Bronchial epithelial cell (primary cell): ENCODE results near the gene DUSP1. TPM values are rescaled to one million over a fixed set of nuclear protein-coding genes. Genes with fewer than 3 reads are reported as not detected.

ENCODE experiments used
- DNase-seq: peaks from one replicate; pipeline ENCODE4 v3.0.0-alpha.2; 2010; ENCODE audit warnings: low read depth
- FAIRE-seq: peaks from 2 replicates; lab custom pipeline; 2011; peaks lifted over from hg19 to GRCh38; lab: Jason Lieb, UNC
- H3K27me3 ChIP-seq: 2 replicates; pipeline ENCODE4 v1.5.1; 2011; ENCODE audit warnings: low read length; ENCODE audit not compliant: control insufficient read depth, insufficient read depth
- H3K36me3 ChIP-seq: 2 replicates; pipeline ENCODE4 v1.5.1; 2011; ENCODE audit warnings: low read length; ENCODE audit not compliant: control insufficient read depth, insufficient read depth
- H3K4me3 ChIP-seq: 2 replicates; pipeline ENCODE4 v1.5.1; 2011; ENCODE audit warnings: mild to moderate bottlenecking, low read depth, low read length, control low read depth
- CTCF ChIP-seq: IDR thresholded peaks from 2 replicates; pipeline ENCODE4 v1.5.1; 2011; ENCODE audit warnings: mild to moderate bottlenecking, moderate library complexity, low read length, control low read depth, inconsistent platforms; ENCODE audit not compliant: insufficient read depth, severe bottlenecking
- total RNA-seq: library from RNA; depleted of rRNA; stranded (reverse); fragments of >200 nt; gene quantifications from 2 replicates; pipeline ENCODE4 v1.2.1, GENCODE V29; 2014

DUSP1 gene
- total RNA-seq, 1 donor from 2014 or later = 114 TPM

GRCh38 chr5:172762214-172763119 lies 8.5 kb downstream of the DUSP1 start:
- no peak overlapping the region for H3K4me3 ChIP-seq
- no peaks in the 10 kb centered on the region for H3K27me3 ChIP-seq
- FAIRE-seq (no peak), DNase-seq (no peak)
- no peak for TF ChIP-seq CTCF
- H3K36me3 ChIP-seq = no peaks in the 10 kb centered on the region

GRCh38 chr5:172760959-172761358 lies 10.0 kb downstream of the DUSP1 start:
- FAIRE-seq = no peak

DNA sequence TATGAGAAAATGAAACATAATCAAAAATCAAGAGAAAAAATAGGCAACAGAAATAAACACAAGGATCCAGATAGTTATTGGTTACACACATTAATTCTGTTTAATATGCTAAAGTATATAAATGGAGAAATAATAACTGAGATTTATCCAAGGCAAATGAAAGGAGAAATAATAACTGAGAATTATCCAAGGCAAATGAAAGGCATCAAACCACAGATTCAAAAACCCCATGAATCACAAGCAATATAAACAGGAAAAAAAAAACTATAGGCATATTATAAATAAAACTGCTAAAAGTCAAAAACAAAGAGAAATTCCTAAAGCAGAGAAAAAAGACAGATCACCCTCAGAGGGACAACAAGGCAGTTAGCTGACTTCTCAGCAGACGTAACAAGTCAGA lies 10.9 kb downstream of the DUSP1 start:
- TF ChIP-seq CTCF = no peak
- H3K27me3 ChIP-seq = no peaks in the 10 kb centered on the region
- no peaks in the 10 kb centered on the region for H3K36me3 ChIP-seq
- no peak for DNase-seq
- H3K4me3 ChIP-seq = no peak overlapping the region
- no peak for FAIRE-seq

More at GRCh38 chr5:172760959-172761358, 10.0 kb downstream of the DUSP1 start:
- Histone ChIP-seq H3K27me3 (no peaks in the 10 kb centered on the region), H3K36me3 (no peaks in the 10 kb centered on the region), H3K4me3 (no peak overlapping the region)
- no peak for DNase-seq
- TF ChIP-seq CTCF = no peak

DNA sequence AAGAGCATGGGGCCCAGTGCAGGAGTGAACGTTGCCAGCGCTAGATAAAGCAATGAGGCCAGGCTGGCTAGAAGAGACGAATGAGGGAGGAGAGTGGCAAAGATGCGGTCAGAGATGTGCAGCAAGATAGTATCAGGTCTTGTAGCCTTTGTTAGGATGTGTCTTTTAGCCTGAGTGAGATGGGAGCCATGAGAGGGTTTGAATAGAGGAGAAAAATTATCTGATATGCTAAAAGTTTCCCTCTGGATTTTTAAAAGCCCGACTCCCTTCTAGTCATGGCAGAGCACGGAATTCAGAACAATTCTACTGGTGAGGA lies 12.2 kb downstream of the DUSP1 start:
- TF ChIP-seq CTCF = no peak
- no peak overlapping the region for H3K4me3 ChIP-seq
- no peak for FAIRE-seq

DNA sequence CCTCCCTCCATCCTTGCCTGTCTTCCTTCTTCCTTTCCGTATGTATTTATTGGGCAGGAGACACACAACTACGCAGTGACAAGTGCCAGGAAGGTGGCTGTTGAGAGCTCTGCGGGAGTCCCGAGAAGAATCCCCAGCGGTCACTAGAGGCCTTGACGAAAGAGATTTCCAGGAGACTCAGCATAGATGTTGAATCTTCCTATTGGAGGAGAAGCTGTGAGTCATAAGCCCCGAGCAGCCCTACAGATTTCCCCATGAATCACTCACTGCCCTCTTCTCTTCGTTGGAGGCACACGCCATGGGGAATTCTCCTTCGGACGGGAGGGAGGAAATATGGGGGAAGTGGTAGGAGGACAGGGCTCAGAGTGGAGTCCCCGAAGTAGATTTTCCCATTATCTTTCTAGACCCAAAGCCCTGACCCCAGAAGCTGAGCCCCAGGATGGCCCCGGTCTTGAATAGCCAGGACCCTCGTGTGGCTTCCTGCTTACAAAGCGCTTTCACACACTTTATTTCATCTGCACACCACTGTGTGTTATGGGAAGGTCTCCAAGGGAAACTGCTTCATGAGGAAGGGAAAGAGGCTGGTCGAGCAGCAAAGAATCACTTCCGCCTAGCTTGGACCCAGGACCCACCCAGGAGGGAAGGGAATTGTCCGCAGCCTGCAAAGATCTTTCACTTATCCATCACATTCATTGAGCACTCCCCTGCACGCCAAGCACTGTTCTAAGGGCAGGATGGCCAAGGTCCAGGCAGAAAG lies 12.7 kb downstream of the DUSP1 start:
- no peak overlapping the region for H3K4me3 ChIP-seq
- no peak for TF ChIP-seq CTCF
- no peak for FAIRE-seq
- DNase-seq = peak; percentile 87
- H3K36me3 ChIP-seq = no peaks in the 10 kb centered on the region
- H3K27me3 ChIP-seq = no peaks in the 10 kb centered on the region

More for the DNA sequence above, 12.2 kb downstream of the DUSP1 start:
- Histone ChIP-seq H3K36me3 (no peaks in the 10 kb centered on the region), H3K27me3 (no peaks in the 10 kb centered on the region)
- DNase-seq = no peak
